ENCODE measurements around the gene KRTAP5-4.
"Not testable (repeated sequence)": the region's sequence is repeated elsewhere in the genome, so short reads cannot be mapped to it uniquely, and the experiment has no call there.

Gene KRTAP5-4

DNA sequence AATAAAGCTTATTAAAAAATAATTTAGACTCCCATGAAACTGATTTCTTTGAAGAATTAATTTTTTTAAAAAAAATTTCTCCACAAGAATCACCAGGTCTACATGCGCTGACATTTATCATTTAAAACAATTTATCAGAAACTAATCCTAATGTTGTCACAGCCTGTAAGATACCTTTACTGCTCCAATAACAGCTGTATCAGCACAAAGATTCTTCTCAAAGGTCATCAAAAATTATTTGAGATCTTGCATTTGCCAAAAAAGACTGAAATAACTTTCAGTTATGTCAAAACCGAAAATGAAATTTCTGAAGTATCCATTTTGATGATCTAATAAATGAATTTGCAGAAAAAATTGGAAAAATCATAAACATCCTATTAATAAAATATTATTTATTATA, 15.7 kb upstream of the KRTAP5-4 start:
- no peak for DNase-seq (ENCODE audit: low read depth)

DNA sequence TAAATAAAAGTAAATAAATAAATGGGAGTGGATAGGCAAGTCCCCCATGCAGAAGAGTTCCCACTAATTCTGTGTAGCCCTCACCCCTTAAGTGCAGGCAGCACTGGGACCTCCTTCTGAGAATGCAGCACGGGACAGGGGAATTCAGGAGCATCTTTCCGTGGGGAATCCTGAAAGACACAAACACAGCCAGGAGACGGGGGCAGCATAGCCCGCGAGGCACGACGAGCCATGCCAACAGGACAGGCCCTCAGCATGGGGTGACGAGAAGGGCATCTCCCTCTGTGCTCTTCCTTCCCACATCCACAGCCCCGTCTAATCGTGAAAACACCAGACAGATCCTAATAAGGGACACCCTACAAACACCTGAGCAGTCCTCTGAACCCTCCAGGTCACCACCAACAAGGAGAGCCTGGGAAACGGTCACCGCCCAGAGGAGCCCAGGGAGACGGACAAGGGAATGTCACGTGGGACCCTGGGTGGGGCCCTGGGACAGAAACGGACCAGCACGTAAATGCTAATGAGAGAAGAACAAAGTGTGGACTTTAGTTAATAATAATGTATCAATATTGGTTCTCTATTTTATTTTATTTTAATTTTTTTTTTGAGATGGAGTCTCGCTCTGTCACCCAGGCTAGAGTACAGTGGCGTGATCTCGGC, 14.5 kb upstream of the KRTAP5-4 start:
- DNase-seq (ENCODE audit: low read depth), result no peak

DNA sequence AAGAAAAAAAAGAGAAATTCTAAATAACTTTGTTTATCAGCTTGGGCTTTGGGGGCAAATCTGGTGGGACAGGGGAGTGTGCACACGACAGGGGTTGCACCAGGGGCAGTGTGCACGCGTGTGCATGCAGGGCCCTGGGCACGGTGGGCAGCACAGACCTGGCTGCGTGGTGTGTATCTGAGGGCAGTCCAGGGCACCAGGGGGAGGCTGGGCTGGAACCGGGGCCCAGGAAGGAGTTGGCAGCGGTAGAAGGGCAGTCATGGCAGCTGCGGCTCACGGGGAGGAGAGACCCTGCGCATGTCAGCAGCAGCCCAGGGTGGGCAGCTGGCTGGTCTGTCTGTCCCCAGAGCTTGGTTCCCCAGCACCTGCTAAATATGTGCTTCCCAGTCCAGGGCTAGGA, 11.9 kb upstream of the KRTAP5-4 start:
- no peak for DNase-seq (ENCODE audit: low read depth)

DNA sequence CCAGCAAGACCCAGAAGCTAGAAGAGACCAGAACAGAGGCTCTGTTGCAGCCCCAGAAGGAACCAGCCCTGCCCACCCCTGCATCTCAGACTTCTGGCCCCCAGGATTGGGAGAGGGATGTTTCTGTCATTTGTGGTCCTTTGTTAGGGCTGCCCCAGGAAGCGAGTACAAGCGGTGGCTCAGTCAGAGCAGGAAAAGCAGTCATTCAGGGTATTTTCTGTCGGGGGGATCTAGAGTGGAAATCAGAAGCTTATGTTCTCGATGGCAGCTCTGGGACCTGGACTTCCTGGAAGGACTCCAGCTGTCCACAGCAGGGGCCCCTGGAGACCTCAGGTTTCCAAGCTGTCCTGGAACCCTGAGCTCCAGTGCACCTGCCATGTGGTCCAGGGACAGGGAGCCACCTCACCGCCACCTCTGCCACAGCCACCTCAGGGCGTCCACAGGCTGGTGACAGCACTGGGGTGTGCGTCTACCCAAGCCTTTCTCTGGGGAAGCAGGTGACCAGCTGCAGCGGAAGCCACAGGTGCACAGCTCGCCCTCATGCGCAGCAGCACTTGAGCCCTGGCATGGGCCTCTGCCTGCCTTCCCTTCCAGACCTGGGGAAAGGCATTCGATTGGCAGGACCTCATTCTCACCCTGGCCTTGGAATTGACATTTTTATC, 10.2 kb upstream of the KRTAP5-4 start:
- DNase-seq (ENCODE audit: low read depth), result no peak

DNA sequence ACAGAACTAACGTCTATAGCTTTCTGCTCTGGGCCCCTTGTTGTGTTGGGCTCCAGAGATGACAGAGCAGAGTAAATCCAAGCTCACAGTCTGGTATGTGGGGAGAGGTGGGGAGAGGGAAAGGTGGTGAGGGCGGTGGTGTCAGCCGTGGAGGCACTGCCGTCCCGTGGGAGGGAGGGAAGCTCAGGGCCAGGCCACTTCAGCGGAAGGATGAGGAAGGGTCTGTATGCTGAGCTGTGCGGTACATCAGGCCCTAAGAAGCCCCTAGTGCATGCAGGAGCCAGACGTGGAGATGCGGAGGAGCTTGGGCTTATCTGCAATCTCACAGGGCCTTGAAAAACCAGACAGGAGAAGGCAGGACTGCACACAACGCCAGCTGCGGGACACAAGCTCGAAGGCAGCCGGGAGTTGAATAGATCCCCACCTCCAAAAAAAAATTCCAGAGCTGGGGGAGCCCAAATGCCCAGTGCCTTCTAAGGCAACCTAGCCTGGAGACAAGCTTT, 9.2 kb upstream of the KRTAP5-4 start:
- DNase-seq (ENCODE audit: low read depth), result no peak

DNA sequence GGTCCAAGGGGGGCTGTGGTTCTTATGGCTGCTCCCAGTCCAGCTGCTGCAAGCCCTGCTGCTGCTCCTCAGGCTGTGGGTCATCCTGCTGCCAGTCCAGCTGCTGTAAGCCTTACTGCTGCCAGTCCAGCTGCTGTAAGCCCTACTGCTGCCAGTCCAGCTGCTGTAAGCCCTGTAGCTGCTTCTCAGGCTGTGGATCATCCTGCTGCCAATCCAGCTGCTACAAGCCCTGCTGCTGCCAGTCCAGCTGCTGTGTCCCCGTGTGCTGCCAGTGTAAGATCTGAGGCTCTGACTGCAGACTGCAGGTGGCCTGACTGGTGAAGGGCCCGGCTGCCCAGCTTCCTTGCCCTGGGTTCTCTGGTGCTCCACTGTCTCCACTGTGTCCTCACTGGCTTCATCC, 8.3 kb upstream of the KRTAP5-4 start:
- DNase-seq (ENCODE audit: low read depth), result no peak

DNA sequence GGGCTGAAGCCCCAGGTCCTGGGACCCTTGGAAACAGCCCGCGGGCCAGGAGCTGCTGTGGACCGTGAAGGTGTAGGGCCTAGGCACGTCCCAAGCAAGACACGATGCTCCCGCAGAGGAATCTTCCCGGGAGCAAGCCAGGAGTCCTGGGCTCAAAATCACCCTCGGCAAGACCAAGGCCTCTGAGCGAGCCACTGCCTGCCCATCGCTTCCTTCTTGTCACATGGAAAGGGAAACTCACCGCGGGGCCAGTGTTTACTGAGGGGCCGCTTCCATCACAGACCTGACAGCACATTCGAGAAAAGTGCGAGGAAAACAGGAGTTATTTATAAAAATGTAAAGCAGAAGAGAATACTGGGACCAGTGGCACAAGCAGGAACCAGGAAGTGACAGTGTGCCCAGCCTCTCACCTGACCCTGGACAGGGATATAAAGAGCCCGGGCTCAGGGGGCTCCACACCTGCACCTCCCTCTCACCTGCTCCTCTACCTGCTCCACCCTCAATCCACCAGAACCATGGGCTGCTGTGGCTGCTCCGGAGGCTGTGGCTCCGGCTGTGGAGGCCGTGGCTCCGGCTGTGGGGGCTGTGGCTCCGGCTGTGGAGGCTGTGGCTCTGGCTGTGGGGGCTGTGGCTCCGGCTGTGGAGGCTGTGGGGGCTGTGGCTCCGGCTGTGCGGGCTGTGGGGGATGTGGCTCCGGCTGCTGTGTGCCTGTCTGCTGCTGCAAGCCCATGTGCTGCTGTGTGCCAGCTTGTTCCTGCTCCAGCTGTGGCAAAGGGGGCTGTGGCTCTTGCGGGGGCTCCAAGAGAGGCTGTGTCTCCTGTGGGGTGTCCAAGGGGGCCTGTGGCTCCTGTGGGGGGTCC, 7.6 kb upstream of the KRTAP5-4 start, which contains the start of gene KRTAP5-5:
KRTAP5-5 (plus strand) TSS at position 450 of the 860 bp plus-strand sequence; CDS start at position 516, 66 bp downstream.
- no peak for DNase-seq (ENCODE audit: low read depth)

DNA sequence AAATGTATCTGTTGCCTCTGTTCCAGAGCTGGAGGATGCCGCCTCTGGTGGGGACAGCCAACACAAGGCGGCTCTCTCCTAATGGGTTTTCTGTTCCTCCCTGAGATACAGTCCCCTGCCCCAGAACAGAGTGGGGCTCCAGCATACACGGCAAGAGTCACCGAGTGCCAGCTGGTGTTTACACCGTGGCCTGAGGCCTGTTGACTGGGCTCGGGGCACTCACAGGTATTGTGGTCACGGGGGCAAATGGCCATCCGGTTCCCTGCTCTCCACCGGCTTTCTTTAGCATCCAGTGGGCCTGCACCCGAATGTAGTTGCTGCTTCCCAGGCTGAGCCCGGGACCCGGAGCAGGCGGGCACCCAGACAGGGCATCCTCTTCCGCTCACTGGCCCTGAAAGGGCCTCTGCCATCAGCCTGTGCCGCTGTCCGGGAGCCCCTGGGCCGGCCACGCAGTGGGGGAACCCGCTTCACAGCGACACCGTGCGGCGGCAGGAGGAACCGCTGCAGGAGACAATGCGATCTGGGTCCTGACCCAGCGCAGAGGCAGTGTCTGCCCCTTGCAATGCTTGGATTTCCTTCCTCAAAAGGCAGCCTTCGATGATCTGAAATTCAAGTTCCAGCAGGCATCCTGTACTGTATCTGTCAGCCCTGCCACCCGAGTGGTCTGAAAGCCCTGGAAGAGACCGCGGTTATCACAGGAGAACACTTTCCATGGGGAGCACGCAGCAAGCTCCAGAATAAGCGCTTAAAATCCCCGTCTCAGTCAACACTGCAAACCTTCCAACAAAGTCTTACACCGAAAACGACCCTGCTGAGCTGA, 6.8 kb upstream of the KRTAP5-4 start:
- no peak for DNase-seq (ENCODE audit: low read depth)

DNA sequence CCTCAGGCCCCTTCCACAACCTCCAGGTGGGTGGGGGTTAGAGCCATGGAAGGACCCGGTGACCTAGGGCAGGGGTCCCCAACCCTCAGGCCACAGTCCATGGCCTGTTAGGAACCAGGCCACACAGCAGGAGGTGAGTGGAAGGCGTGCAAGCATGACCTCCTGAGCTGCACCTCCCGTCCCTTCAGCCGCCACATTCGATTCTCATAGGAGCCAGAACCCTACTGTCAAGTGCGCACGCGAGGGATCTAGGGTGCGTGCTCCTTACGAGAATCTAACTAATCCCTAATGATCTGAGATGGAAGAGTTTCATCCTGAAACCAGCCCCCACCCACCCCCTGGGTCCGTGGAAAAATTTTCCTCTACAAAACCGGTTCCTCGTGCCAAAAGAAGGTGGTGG, 3.6 kb upstream of the KRTAP5-4 start:
- DNase-seq (ENCODE audit: low read depth), result no peak

DNA sequence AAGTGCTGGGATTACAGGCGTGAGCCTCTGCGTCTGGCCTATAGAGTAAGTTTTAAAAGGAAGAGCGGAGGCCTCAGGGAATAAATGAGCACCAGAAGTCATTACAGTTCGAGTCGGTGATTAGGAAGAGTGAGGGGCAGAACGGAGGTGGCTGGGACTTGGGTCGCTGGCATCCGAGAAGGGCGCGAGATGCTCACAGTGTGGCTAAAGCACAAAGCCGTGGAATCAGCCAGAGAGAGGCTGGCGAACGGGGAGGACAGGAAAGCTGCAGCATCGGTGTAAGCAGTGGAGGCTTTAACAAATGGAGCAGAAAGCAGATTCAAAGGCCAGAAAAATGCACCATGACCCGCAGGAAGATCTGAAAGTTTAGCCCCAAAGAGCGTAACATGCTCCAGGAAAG, 2.7 kb upstream of the KRTAP5-4 start:
- DNase-seq (ENCODE audit: low read depth), result no peak

DNA sequence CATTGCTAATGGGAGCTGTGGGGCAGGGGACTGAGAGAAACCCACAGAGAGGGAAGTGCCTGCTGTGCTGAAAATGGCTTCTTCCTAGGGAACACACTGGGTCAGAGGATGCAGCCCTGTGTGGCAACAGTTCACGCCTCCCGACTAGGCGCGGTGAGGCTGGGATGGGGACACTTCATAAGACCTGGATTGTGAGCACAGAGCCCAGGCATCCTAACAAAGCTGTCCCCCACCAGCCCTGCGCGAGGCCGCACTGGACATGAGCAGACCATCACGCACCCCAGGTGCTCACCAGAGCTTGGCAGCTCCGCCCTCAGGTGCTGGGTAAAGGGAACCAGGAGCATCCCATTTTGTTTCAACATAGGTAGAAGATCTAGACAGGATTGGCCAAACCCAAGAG, 1.8 kb upstream of the KRTAP5-4 start:
- no peak for DNase-seq (ENCODE audit: low read depth)

DNA sequence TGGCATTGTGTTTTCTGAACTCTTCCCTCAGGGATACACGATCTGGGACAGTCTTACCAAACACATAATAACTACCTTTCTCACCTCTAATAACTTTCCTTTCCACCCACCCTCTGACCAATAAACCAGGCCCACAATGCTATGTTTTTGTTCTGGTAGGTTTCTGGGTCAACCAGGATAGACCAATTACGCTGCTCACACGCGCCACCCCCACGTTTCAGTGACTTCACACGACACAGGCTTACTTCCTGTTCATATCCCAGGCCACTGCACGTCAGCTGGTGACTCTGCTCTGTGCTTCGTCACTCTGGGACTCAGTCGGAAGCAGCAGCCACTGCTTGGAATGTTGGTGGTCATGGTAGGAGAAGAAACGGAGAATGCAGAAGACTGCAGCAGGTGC, 2.5 kb downstream of the KRTAP5-4 start:
- DNase-seq (ENCODE audit: low read depth), result no peak

DNA sequence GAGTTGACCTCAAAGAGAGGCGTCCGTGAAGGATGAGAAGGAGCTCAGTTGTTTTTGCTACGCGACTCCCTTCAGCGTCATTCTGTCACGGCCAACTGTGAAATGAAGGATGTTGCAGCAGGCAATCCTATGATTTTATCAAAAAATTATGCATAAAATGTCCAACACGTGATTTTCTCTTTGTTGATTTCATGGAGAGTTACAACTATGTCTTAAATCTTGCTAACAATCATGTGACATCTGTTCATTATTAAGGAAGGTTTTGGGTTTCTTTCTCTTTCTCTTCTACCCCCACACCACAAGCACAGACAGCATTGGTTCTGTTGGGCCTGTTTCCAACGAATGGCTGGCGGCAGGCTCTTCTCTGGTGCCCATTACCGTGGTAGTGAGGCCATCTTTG, 3.7 kb downstream of the KRTAP5-4 start:
- DNase-seq (ENCODE audit: low read depth), result no peak

DNA sequence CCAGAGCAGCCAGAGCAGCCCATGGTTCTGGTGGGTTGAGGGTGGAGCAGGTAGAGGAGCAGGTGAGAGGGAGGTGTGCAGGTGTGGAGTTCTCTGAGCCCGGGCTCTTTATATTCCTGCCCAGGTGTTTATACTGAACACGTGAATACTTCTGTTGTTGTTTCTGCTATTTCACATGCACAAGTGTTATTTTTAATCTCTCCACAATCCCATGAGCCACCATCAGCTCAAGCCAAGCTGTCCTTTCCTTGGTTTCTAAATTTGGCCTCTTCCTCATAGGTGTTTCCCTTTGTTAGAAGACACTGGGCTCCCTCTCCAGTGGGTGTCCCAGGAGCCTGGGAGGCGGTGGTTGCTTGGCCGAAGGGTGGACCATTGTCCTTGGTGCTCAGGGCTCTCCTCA, 13.6 kb downstream of the KRTAP5-4 start, which contains the start of gene KRTAP5-3:
KRTAP5-3 (minus strand) TSS at position 101 of the 400 bp plus-strand sequence; CDS start at position 23, 78 bp downstream.
- DNase-seq (ENCODE audit: low read depth), result no peak

DNA sequence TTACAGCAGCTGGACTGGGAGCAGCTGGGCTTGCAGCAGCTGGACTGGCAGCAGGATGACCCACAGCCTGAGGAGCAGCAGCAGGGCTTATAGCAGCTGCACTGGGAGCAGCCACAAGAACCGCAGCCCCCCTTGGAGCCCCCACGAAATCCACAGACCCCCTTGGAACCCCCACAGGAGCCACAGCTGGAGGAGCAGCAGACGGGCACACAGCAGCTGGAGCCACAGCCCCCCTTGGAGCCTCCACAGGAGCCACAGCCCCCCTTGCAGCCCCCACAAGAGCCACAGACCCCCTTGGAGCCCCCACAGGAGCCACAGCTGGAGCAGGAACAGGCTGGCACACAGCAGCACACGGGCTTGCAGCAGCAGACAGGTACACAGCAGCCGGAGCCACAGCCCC, 14.0 kb downstream of the KRTAP5-4 start:
- not testable (repeated sequence) for DNase-seq (ENCODE audit: low read depth)

DNA sequence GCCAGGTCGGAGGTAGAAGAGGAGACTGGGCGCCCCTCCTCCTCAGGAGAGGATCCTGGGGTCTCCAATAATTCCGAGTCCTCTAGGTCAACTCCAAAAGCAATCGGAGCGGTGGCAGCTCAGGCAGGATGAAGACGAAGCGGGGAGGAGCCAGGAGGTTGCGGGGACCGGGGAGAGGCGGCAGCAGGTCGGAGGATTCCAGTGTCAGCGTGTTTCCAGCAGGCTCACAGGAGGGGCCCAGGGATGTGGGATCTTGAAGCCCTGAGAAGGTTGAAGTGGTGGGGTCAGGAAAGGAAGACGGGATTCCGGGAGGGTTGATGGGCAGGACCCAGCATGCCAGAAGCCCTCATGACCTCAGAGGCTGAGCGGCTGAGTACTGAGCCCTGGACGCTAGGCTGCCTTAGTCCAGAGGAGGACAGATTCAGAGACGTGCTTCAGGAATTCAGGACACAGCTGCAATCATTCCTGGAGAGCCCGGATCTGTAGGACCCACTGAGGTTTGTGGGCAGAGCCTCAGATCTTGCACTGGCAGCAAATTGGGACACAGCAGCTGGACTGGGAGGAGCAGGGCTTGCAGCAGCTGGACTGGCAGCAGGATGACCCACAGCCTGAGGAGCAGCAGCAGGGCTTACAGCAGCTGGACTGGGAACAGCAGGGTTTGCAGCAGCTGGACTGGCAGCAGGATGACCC, 14.6 kb downstream of the KRTAP5-4 start:
- not testable (repeated sequence) for DNase-seq (ENCODE audit: low read depth)

DNA sequence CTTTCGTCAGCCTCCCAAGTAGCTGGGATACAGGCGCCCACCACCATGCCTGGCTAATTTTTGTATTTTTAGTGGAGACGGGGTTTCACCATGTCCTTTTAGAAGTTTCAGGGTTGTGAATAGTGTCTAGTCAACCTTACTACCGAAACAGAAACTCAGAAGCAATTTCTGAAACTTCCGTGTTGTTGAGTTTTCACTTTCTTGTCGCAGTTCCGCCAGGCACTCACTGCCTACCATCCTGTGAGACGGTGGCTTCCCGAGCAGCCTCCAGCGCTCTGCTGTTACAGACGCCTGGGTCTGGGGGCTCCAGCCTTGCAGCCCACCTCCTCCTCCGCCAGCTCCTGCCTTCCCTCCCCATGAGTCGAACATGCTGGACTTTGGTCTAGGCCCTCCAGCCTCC, 16.0 kb downstream of the KRTAP5-4 start:
- DNase-seq (ENCODE audit: low read depth), result not testable (repeated sequence)

DNA sequence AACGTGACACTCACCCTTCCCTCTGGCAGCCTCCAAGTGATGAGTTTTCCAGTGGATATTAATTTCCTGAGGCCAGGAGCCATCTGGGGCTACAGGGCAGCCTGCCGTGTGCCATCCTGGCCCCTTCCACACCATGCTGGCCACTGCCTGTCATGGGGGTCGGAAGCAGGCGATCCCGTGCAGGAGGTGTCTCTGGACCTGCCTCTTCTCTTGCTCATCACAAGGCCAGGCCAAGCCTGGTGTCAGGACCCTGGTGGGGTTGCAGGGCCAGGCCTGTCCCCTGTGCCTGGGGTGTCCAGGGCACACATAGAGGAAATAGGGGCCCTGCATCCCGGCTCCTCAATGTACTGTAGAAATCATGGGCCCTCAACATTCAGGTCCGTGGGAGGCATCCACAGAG, 17.2 kb downstream of the KRTAP5-4 start:
- no peak for DNase-seq (ENCODE audit: low read depth)

DNA sequence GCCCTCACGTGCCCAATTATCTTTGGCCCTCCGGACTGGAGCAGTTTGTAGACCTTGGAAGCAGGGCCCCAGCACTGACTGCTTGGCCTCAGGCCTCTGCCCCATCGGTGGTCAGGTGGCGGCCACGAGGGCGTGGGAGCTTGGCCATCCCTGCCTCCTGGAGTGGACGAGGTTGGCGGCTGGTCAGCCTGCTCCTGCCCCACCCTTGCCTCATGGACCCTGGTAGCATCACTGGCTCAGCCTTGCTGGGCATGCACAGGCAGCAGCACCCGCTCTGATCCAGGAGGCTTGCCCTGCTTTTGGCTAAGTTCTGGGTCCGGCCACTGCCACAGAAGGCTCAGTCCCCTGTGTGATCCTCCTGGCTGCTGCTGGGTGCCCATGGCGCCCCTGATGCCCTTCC, 17.8 kb downstream of the KRTAP5-4 start:
- no peak for DNase-seq (ENCODE audit: low read depth)

DNA sequence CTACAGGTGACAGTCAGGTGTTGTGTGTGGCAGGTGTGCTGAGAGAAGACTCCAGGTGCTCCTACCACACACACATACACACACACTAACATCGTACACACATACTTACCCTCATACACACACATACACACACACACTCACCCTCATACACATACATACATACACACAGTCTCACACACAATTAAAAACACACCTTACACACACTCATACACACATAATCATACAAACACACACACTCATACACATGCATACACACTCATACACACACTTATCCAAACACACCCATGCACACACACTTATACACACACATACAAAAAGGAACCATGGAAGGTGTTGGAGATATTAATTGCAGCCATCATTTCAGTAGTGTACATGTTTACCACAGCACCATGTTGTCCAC, 18.3 kb downstream of the KRTAP5-4 start:
- DNase-seq (ENCODE audit: low read depth), result no peak

DNA sequence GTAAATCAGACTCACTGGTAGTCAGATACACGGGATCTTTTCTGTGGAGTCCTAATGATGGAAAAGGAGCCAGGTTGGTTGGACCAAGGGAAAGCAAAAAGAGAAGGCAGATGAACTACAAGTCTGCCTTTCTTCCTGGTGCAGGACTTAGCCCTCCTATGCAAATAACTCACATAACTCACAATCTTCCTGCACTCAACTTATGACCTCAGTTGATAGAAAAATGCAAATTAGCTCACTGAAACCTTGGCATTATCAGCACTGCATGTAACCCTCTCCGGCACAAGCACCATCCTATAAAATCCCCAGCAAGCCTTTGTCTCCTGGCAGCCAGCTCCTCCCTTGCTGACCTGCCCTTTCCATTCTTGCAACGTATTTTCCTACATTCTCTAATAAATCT, 20.3 kb downstream of the KRTAP5-4 start:
- DNase-seq (ENCODE audit: low read depth), result not testable (repeated sequence)
